Measurements from ENCODE around the gene CCK.

The CCK gene

DNA sequence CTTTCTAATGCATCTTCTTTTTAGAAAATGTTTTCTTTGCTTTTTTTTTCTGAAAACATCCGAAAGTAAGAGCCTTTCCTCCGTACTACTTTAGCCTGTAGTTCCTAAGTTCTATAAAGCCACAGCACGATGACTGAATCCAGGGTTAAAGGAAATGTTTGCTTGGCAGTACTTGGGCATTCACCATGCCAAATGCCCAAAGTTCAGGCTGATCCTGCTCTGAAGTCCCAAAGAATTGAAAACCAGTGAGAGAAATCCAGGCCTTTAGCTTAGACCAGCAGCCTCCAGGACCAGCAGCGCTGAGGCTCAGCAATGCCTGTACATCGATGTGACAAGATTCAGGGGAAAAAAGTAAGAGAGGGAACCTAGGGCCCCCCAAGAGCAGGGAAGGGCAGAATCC lies 35.1 kb downstream of the CCK start:
- Histone ChIP-seq H3K4me1 (ENCODE audit: control insufficient read depth, insufficient read depth, low read length) (peaks cover 9% of the 10 kb centered on the region), H3K36me3 (ENCODE audit: control insufficient read depth, insufficient read depth, low read length) (no peaks in the 10 kb centered on the region), H3K9me3 (ENCODE audit: control insufficient read depth, low read length) (no peaks in the 10 kb centered on the region), H3K9ac (ENCODE audit: low read length) (no peak overlapping the region), H3K27me3 (ENCODE audit: control insufficient read depth, insufficient read depth, low read length) (no peaks in the 10 kb centered on the region), H3K4me3 (ENCODE audit: low read length) (no peak overlapping the region)

DNA sequence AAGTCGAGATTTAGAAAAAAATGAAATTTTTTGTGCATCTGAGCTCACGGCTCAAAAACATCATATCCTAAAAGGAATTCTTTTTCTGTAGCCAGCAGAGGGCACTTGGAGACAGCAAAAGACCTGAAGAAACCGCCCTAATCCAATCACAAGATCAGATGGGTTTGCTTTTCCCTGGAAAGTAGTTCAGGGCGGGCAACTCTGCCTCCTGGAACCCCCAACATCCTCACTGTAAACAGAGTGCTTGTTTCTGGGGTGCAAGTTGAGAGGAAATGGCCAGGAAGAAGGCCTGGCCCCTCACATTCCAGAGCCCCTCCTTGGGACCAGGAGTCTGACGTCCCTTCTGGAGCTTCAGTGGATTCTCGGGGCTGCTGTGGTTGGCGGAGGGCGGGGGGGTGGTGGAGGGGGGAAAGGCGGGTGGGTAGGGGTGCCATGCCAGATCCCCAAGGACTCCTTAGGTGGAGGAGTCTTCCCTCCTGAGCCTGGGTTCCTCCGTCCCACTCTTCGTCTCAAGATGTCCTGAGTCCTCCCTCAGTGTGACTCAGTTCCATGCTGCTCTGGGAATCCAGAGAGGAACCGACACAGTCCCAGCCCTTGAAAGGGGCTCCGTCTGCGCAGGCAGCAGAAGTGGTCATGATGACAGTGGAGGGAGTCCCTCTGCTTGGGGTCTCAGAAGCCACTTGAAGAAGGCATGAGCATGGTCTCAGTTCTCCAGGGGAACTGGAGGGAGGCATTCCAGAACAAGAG lies 35.9 kb downstream of the CCK start:
- Histone ChIP-seq H3K36me3 (ENCODE audit: control insufficient read depth, insufficient read depth, low read length) (no peaks in the 10 kb centered on the region), H3K27me3 (ENCODE audit: control insufficient read depth, insufficient read depth, low read length) (no peaks in the 10 kb centered on the region), H3K9ac (ENCODE audit: low read length) (no peak overlapping the region), H3K4me1 (ENCODE audit: control insufficient read depth, insufficient read depth, low read length) (peaks cover 9% of the 10 kb centered on the region), H3K4me3 (ENCODE audit: low read length) (no peak overlapping the region), H3K9me3 (ENCODE audit: control insufficient read depth, low read length) (no peaks in the 10 kb centered on the region)

DNA sequence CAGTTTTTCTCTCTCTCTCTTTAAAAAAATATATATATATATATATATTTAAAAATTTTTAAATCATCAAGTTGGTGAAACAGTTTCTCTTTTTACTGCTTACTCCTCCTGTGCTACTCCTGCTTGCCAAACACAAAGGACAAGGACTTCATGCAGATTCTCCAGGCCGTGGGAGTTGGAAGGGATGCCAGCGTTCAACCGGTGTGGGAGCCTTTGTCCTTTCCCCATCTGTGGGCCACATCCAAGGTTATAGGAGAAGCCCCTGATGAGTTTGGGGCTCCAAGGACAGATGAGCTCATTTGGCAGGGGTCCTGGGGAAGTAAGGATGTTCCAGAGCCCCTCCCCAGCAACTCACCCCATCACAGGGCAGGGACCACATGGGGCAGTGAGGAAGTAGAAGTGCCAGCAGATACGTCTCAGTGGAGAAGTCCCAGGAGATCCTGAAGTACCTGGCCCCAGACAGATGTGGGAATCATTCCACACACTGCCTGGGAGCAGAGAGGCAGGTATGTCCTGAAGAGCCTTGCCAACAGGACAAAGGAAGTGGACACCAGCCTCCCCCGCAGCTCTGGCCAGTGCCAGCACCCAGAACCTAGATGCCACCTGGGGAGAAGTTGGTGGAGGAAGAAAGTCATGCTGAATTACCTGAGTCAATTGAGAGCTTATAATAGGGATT lies 36.6 kb downstream of the CCK start:
- no peaks in the 10 kb centered on the region for H3K27me3 ChIP-seq (ENCODE audit: control insufficient read depth, insufficient read depth, low read length)
- H3K36me3 ChIP-seq (ENCODE audit: control insufficient read depth, insufficient read depth, low read length), result no peaks in the 10 kb centered on the region
- no peak overlapping the region for H3K4me3 ChIP-seq (ENCODE audit: low read length)
- no peak overlapping the region for H3K9ac ChIP-seq (ENCODE audit: low read length)
- H3K9me3 ChIP-seq (ENCODE audit: control insufficient read depth, low read length), result no peaks in the 10 kb centered on the region
- H3K4me1 ChIP-seq (ENCODE audit: control insufficient read depth, insufficient read depth, low read length), result peaks cover 9% of the 10 kb centered on the region

DNA sequence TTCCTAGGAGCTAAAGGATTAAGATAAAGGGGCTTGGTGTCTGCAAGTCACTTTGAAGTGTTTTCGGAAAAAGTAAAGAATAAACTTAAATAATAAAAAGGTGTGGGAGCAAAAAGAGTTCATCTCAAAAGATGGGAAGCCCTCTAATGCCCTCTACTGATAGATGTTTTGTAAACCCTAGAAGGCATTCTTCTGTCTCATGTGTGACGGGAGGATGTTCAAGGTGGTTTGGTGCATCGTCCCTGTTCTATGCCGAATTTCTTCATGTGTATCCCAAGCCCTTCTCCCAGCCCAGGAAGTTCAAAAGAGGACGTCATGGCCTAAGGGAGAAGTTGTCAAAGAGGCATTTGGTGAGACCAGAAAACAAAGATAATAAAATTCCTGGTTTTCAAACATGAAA lies 37.2 kb downstream of the CCK start:
- Histone ChIP-seq H3K9me3 (ENCODE audit: control insufficient read depth, low read length) (no peaks in the 10 kb centered on the region), H3K4me1 (ENCODE audit: control insufficient read depth, insufficient read depth, low read length) (peaks cover 9% of the 10 kb centered on the region), H3K27me3 (ENCODE audit: control insufficient read depth, insufficient read depth, low read length) (no peaks in the 10 kb centered on the region), H3K4me3 (ENCODE audit: low read length) (no peak overlapping the region), H3K9ac (ENCODE audit: low read length) (no peak overlapping the region), H3K36me3 (ENCODE audit: control insufficient read depth, insufficient read depth, low read length) (no peaks in the 10 kb centered on the region)

DNA sequence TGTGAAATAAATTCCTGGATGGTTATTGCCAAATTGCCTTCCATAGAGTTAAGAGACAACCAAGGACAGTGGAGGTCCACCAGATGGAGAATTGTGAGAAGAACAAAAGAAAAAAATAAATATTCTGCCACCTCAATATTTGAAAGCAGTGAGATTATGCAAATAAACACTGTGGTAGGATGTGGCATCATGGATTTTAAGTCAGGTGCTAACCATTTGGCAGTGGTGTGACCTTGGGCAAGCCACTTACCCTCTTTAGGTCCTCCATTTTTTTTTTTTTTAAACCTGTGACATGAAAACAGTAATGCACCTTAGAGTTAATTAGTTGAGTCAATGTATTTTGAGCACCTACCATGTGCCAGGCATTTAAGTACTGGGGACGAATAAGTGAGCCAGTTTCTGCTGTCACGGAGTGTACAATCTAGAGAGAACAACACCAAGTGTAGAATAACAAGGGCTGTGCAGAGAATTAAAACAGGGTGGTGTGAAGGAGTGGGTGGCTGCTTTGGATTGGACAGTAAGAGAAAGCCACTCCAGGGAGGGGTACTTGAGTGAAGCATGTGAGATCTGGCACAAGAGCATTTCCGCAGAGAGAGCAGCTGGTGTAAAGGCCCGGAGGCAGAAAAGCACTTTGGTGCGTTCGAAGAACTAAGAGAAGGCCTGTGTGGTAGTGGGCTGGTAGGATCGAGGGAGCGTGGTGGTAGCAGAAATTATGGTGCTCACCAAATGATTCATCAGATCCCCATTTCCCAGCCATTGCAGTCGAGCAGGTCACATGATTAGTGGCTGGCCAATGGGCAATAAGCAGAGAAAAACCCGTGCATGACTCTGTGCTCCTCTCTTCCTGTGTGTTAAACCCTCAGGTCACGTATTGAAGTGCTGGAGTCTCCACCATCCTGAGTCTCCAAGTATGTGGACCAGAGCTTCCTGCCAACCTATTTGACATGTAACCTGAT lies 39.2 kb downstream of the CCK start:
- H3K36me3 ChIP-seq (ENCODE audit: control insufficient read depth, insufficient read depth, low read length), result peaks cover 3% of the 10 kb centered on the region
- H3K4me1 ChIP-seq (ENCODE audit: control insufficient read depth, insufficient read depth, low read length), result peaks cover 9% of the 10 kb centered on the region
- H3K9ac ChIP-seq (ENCODE audit: low read length), result no peak overlapping the region
- H3K9me3 ChIP-seq (ENCODE audit: control insufficient read depth, low read length), result no peaks in the 10 kb centered on the region
- H3K27me3 ChIP-seq (ENCODE audit: control insufficient read depth, insufficient read depth, low read length), result no peaks in the 10 kb centered on the region
- H3K4me3 ChIP-seq (ENCODE audit: low read length), result no peak overlapping the region

DNA sequence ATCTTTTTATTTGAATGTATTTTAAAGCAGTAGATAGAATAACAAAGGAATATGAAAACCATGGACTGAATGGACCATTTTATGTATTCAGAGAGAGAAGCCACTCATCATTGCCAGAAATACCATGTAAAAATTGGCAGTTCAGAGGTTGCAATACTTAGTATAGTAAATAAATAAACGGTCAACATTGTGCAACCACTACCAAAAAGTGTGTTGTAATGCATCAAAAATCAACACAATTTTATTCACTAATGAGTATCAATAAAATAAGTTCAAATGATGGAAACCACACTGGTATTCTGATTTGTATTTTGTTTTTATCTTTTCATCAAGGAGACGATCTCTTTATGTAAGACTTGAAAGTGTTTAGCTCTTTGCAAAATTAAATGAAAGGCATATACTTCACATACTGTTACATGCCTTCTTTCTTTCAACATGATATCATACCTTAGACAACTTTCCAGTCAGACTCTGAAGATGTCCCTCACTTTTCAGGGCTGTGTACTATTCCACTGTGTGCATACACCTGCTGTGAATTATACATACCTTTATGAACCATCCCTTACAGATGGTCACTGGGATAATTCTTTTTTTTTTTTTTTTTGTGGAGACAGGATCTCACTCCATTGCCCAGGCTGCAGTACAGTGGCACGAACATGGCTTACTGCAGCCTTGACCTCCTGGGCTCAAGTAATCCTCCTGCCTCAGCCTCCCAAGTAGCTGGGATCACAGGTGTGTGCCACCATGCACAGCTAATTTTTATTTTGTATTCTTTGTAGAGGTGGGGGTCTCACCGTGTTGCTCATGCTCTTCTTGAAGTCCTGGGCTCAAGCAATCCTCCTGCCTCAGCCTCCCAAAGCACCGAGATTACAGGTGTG lies 40.3 kb downstream of the CCK start:
- no peaks in the 10 kb centered on the region for H3K27me3 ChIP-seq (ENCODE audit: control insufficient read depth, insufficient read depth, low read length)
- no peak overlapping the region for H3K9ac ChIP-seq (ENCODE audit: low read length)
- H3K36me3 ChIP-seq (ENCODE audit: control insufficient read depth, insufficient read depth, low read length), result peaks cover 5% of the 10 kb centered on the region
- H3K4me1 ChIP-seq (ENCODE audit: control insufficient read depth, insufficient read depth, low read length), result peaks cover 5% of the 10 kb centered on the region
- no peaks in the 10 kb centered on the region for H3K9me3 ChIP-seq (ENCODE audit: control insufficient read depth, low read length)
- no peak overlapping the region for H3K4me3 ChIP-seq (ENCODE audit: low read length)

DNA sequence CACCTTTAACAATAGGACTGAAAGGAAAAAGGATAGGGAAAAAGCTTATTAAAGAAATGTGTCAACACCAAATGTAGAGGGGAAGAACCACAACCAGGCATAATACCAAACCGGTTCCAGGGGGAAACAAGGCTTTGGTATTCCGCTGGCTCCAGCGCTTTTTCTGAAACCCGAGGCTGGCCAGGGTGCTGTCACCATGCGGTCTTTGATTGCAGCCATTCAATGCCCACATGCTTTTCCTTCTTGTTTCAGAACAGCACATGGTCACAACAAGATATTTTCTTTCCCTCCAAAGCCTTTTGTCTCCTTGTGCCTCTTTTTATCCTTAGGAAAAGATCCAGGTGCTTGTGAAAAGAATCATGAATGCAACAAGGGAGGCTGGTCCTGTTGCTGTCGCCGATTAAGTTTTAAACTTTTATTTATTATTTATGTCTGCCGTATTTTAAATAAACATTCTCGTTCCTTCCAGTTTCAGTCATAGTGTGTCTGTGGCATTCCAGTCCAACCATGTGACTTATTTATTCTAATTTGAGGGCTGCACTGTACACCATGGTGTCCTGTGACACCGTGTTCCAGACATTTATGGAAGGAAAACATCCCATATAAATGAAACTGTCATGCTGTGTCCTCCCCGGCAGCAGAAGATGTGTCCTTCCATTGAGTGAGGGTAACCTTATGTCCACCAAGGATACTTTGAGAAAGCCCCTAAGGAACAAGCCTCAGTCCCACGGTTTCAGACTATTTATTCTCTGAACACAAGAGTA lies 41.1 kb downstream of the CCK start:
- Histone ChIP-seq H3K36me3 (ENCODE audit: control insufficient read depth, insufficient read depth, low read length) (peaks cover 13% of the 10 kb centered on the region), H3K9me3 (ENCODE audit: control insufficient read depth, low read length) (no peaks in the 10 kb centered on the region)

DNA sequence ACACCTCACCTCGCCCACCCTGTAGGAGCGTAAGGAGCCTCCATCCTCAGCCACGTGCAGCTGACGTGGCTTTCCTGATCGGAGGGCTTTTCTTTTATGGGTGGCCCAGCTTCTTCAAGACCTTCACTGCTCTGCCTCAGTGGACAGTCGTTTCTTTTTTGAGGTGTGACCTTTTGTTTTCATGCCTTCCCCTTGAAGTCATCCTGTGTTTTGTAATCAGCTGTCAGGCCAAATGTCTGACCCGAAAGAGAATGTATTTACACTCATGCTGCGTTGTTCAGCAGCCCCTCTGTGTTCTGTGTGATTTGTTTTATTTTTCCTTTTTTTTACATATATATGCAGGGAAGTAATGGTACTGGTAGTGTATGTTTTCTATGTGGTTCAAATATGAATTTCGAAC lies 41.8 kb downstream of the CCK start:
- Histone ChIP-seq H3K27me3 (ENCODE audit: control insufficient read depth, insufficient read depth, low read length) (no peaks in the 10 kb centered on the region), H3K36me3 (ENCODE audit: control insufficient read depth, insufficient read depth, low read length) (peaks cover 14% of the 10 kb centered on the region), H3K4me1 (ENCODE audit: control insufficient read depth, insufficient read depth, low read length) (no peaks in the 10 kb centered on the region), H3K9ac (ENCODE audit: low read length) (no peak overlapping the region), H3K9me3 (ENCODE audit: control insufficient read depth, low read length) (no peaks in the 10 kb centered on the region), H3K4me3 (ENCODE audit: low read length) (no peak overlapping the region)

More for the DNA sequence above, 41.1 kb downstream of the CCK start:
- Histone ChIP-seq H3K27me3 (ENCODE audit: control insufficient read depth, insufficient read depth, low read length) (no peaks in the 10 kb centered on the region), H3K4me1 (ENCODE audit: control insufficient read depth, insufficient read depth, low read length) (no peaks in the 10 kb centered on the region), H3K9ac (ENCODE audit: low read length) (no peak overlapping the region), H3K4me3 (ENCODE audit: low read length) (no peak overlapping the region)

DNA sequence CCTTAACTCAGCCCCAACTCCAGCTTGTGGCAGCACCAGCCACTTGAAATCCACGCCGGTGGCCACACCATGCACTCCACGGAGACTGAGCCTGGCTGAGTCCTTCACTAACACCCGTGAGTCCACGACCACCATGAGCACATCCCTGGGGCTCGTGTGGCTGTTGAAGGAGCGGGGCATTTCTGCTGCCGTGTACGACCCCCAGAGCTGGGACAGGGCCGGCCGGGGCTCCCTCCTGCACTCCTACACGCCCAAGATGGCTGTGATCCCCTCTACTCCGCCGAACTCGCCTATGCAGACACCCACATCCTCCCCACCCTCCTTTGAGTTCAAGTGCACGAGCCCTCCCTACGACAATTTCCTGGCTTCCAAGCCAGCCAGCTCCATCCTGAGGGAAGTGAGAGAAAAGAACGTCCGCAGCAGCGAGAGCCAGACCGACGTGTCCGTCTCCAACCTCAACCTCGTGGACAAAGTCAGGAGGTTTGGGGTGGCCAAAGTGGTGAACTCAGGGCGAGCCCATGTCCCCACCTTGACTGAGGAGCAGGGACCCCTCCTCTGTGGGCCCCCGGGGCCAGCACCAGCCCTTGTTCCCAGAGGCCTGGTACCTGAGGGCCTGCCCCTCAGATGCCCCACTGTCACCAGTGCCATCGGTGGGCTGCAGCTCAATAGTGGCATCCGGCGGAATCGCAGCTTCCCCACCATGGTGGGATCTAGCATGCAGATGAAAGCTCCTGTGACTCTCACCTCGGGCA lies 42.9 kb downstream of the CCK start:
- no peaks in the 10 kb centered on the region for H3K4me1 ChIP-seq (ENCODE audit: control insufficient read depth, insufficient read depth, low read length)
- H3K4me3 ChIP-seq (ENCODE audit: low read length), result no peak overlapping the region
- H3K9ac ChIP-seq (ENCODE audit: low read length), result no peak overlapping the region
- no peaks in the 10 kb centered on the region for H3K9me3 ChIP-seq (ENCODE audit: control insufficient read depth, low read length)
- H3K27me3 ChIP-seq (ENCODE audit: control insufficient read depth, insufficient read depth, low read length), result no peaks in the 10 kb centered on the region
- H3K36me3 ChIP-seq (ENCODE audit: control insufficient read depth, insufficient read depth, low read length), result peaks cover 14% of the 10 kb centered on the region

DNA sequence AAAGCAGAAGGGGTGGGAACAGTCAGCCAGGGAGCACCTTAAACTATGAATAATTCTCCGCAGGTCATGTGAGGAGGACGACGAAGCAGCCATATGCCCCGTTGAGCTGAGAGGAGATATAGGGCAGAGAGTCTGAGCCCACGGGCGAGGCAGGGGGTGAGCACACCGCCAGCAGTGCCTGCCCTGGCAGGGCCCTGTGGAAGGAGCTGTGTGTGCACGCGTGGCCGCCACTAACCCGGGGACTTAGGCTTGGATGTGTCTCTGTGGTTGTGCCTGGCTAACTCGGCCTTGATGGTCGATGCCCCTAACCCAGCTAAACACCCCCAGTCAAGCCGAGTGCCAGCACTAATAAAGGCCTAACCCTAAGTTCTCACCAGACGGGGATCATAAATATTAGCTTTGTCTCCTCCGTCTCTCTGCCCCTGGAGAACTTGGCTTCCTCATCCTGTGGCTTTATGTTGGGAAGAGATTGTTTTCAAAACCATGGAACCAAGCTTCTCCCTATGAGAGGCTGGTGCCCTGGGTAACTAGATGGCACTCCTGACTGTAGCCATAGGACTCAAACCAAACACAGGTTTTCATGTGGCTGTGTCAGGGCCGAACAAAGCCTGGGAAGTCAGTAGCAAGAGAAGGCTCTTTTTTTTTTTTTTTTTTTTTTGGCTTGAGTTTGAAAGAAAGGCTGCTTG lies 45.4 kb downstream of the CCK start:
- Histone ChIP-seq H3K36me3 (ENCODE audit: control insufficient read depth, insufficient read depth, low read length) (peaks cover 14% of the 10 kb centered on the region), H3K4me1 (ENCODE audit: control insufficient read depth, insufficient read depth, low read length) (no peaks in the 10 kb centered on the region), H3K9me3 (ENCODE audit: control insufficient read depth, low read length) (no peaks in the 10 kb centered on the region), H3K9ac (ENCODE audit: low read length) (no peak overlapping the region), H3K4me3 (ENCODE audit: low read length) (no peak overlapping the region), H3K27me3 (ENCODE audit: control insufficient read depth, insufficient read depth, low read length) (no peaks in the 10 kb centered on the region)

Data from mucosa of stomach (tissue), 1 donor.